ENCODE results near the gene C4orf50. TPM values are rescaled to one million over a fixed set of nuclear protein-coding genes. Genes with fewer than 3 reads are reported as not detected.

C4orf50 gene
- total and polyA plus RNA-seq, 2 of the 8 experiments (the other 6 are each of a cell fraction or from before 2014, with no cell fraction given): 0.08 to 0.22 TPM

- TF ChIP-seq E2F6 (IDR thresholded peaks at IDR 0.05) (no peak), NRF1 (IDR thresholded peaks at IDR 0.05; ENCODE audit: low read depth, low read length) (no peak), ZNF274 (IDR thresholded peaks at IDR 0.05; ENCODE audit: borderline replicate concordance, extremely low read depth, low read length) (no peak), GTF2F1 (IDR thresholded peaks at IDR 0.05; ENCODE audit: borderline replicate concordance, low read depth, low read length) (no peak), TAF7 (optimal IDR thresholded peaks at IDR 0.05; ENCODE audit: borderline replicate concordance, low read depth, low read length) (no peak), NANOG (IDR thresholded peaks at IDR 0.05; ENCODE audit: insufficient read depth, low read depth, low read length, poor library complexity, severe bottlenecking) (no peak), SP1 (IDR thresholded peaks at IDR 0.05; ENCODE audit: low read depth, low read length) (no peak)
- Histone ChIP-seq H2BK120ac (replicated peaks; ENCODE audit: low read depth, low read length) (no peak overlapping the region), H3K36me3 (ENCODE audit: control insufficient read depth in 2 of 4, insufficient read depth in 4 of 4, low read length in 3 of 4) (no peaks in the 10 kb centered on the region), H4K8ac (ENCODE audit: extremely low read depth, insufficient read depth, low read length) (no peak overlapping the region), H3K4me1 (replicated peaks in 1 of 4; ENCODE audit: control insufficient read depth in 3 of 4, insufficient read depth in 4 of 4, low read length in 3 of 4) (no peaks in the 10 kb centered on the region; a peak in 2 of 7 replicates), H3K23me2 (ENCODE audit: low read depth, low read length) (no peaks in the 10 kb centered on the region), H3K18ac (ENCODE audit: extremely low read depth, low read length) (no peak overlapping the region), H4K5ac (ENCODE audit: insufficient read length, low read depth, low read length) (no peak overlapping the region), H3K4ac (replicated peaks; ENCODE audit: insufficient read length, low read depth, low read length) (no peak overlapping the region), H3K9me3 (ENCODE audit: insufficient read depth in 2 of 2, low read depth in 1 of 2, low read length in 1 of 2) (no peaks in the 10 kb centered on the region), H3K4me3 (ENCODE audit: extremely low read depth in 1 of 4, insufficient read depth in 2 of 4, low read depth in 3 of 4, low read length in 4 of 4) (no peak overlapping the region), H2BK15ac (ENCODE audit: low read length) (0 out of 2 replicates have a peak overlapping the region, but pooled peaks have one; percentile 46), H3K27me3 (replicated peaks in 1 of 4; ENCODE audit: control insufficient read depth in 3 of 4, extremely low read depth in 1 of 4, insufficient read depth in 3 of 4, low read length in 3 of 4) (peaks cover 0 to 1% (median 0%) of the 10 kb centered on the region in 4 experiments; a peak in 1 of 7 replicates), H2AFZ (ENCODE audit: low read length) (no peak overlapping the region), H2BK5ac (ENCODE audit: low read depth, low read length) (no peak overlapping the region), H2BK20ac (ENCODE audit: low read length) (no peak overlapping the region), H3K79me1 (ENCODE audit: low read depth, low read length) (no peaks in the 10 kb centered on the region; the same call in 1 of the 2 replicates), H2AK5ac (ENCODE audit: low read depth, low read length) (no peak overlapping the region), H3K79me2 (ENCODE audit: control insufficient read depth in 1 of 2, insufficient read depth in 2 of 2, low read length in 2 of 2) (no peaks in the 10 kb centered on the region), H3K9ac (replicated peaks in 1 of 4; ENCODE audit: extremely low read depth in 1 of 4, low read depth in 3 of 4, low read length in 3 of 4) (no peak overlapping the region), H3K14ac (ENCODE audit: insufficient read length) (no peak overlapping the region), H3K56ac (replicated peaks; ENCODE audit: insufficient read length, low read depth, low read length) (no peak overlapping the region), H3K23ac (ENCODE audit: insufficient read length) (no peak overlapping the region), H3K4me2 (ENCODE audit: insufficient read depth in 1 of 2, low read depth in 2 of 2, low read length in 2 of 2) (no peak overlapping the region), H4K91ac (replicated peaks; ENCODE audit: insufficient read length, low read length) (no peak overlapping the region), H2BK12ac (ENCODE audit: low read depth, low read length) (no peak overlapping the region), H4K20me1 (replicated peaks in 1 of 2; ENCODE audit: control insufficient read depth in 1 of 2, insufficient read depth in 2 of 2, low read length in 2 of 2) (no peaks in the 10 kb centered on the region), H3K27ac (ENCODE audit: low read depth, low read length) (no peak overlapping the region)
- WGBS, 2 experiments (ENCODE audit: extremely low coverage in 1 of 2, insufficient coverage in 1 of 2, insufficient read length in 1 of 2, insufficient replicate concordance in 2 of 2, low coverage in 1 of 2, low lambda C conversion rate in 2 of 2, missing lambda C conversion rate in 1 of 2): 90% methylated on average over 23 of the region's 23 CpGs; no CpG with 5 or more reads in 1 of the 2 experiments
- POLR2A ChIA-PET (ENCODE audit: partially characterized antibody): no interaction called here
- CTCF ChIA-PET (ENCODE audit: partially characterized antibody): interaction anchor here (0.6 to 3.3 kb wide), 13 partner anchors 10 to 518 kb away, joined by 3 to 12 read pairs (median 3); no protein-coding TSS in a partner anchor
- no peak for FAIRE-seq
- DNase-seq (ENCODE audit: low read depth in 1 of 2, low spot score in 2 of 2): no peak
Measured at GRCh38 chr4:5993876-5994811, 24.1 kb downstream of the C4orf50 start.

Measured in H1 (cell line).